Measurements from ENCODE around the gene ETAA1.

The ETAA1 gene

GRCh38 chr2:67388680-67389079 lies 8.5 kb upstream of the ETAA1 start:
- Histone ChIP-seq H3K4me1 (ENCODE audit: insufficient read depth, insufficient read length) (no peaks in the 10 kb centered on the region), H3K27me3 (ENCODE audit: insufficient read depth, insufficient read length) (no peaks in the 10 kb centered on the region), H3K9me3 (ENCODE audit: insufficient read depth, low read length) (no peaks in the 10 kb centered on the region), H3K9ac (ENCODE audit: insufficient read length, low read depth) (no peak overlapping the region), H3K4me3 (ENCODE audit: insufficient read length, low read depth) (no peak overlapping the region), H3K36me3 (ENCODE audit: insufficient read depth, insufficient read length, low read length) (no peaks in the 10 kb centered on the region)
- TF ChIP-seq ZNF274 (IDR thresholded peaks at IDR 0.05; ENCODE audit: low read depth, low read length) (no peak), YY1 (IDR thresholded peaks at IDR 0.05; ENCODE audit: insufficient read depth, insufficient read length) (no peak), SUZ12 (IDR thresholded peaks at IDR 0.05; ENCODE audit: extremely low read depth, insufficient read depth, insufficient read length) (no peak)
- no peak for DNase-seq (ENCODE audit: low read depth, low spot score)

GRCh38 chr2:67389286-67389685 lies 7.8 kb upstream of the ETAA1 start:
- Histone ChIP-seq H3K9me3 (ENCODE audit: insufficient read depth, low read length) (no peaks in the 10 kb centered on the region), H3K27me3 (ENCODE audit: insufficient read depth, insufficient read length) (no peaks in the 10 kb centered on the region), H3K4me3 (ENCODE audit: insufficient read length, low read depth) (no peak overlapping the region), H3K36me3 (ENCODE audit: insufficient read depth, insufficient read length, low read length) (no peaks in the 10 kb centered on the region), H3K9ac (ENCODE audit: insufficient read length, low read depth) (no peak overlapping the region), H3K4me1 (ENCODE audit: insufficient read depth, insufficient read length) (no peaks in the 10 kb centered on the region)
- no peak for TF ChIP-seq SUZ12 (IDR thresholded peaks at IDR 0.05; ENCODE audit: extremely low read depth, insufficient read depth, insufficient read length)
- no peak for TF ChIP-seq ZNF274 (IDR thresholded peaks at IDR 0.05; ENCODE audit: low read depth, low read length)
- TF ChIP-seq YY1 (IDR thresholded peaks at IDR 0.05; ENCODE audit: insufficient read depth, insufficient read length), result no peak
- DNase-seq (ENCODE audit: low read depth, low spot score), result no peak

- DNase-seq (ENCODE audit: low read depth, low spot score), result no peak
- TF ChIP-seq YY1 (IDR thresholded peaks at IDR 0.05; ENCODE audit: insufficient read depth, insufficient read length), result no peak
- no peak for TF ChIP-seq SUZ12 (IDR thresholded peaks at IDR 0.05; ENCODE audit: extremely low read depth, insufficient read depth, insufficient read length)
- no peak for TF ChIP-seq ZNF274 (IDR thresholded peaks at IDR 0.05; ENCODE audit: low read depth, low read length)
- Histone ChIP-seq H3K9ac (ENCODE audit: insufficient read length, low read depth) (no peak overlapping the region), H3K4me1 (ENCODE audit: insufficient read depth, insufficient read length) (no peaks in the 10 kb centered on the region), H3K4me3 (ENCODE audit: insufficient read length, low read depth) (no peak overlapping the region), H3K36me3 (ENCODE audit: insufficient read depth, insufficient read length, low read length) (no peaks in the 10 kb centered on the region), H3K27me3 (ENCODE audit: insufficient read depth, insufficient read length) (no peaks in the 10 kb centered on the region), H3K9me3 (ENCODE audit: insufficient read depth, low read length) (no peaks in the 10 kb centered on the region)
Measured at GRCh38 chr2:67389788-67390187, 7.3 kb upstream of the ETAA1 start.

GRCh38 chr2:67393237-67393636 lies 3.9 kb upstream of the ETAA1 start:
- no peak for DNase-seq (ENCODE audit: low read depth, low spot score)
- no peaks in the 10 kb centered on the region for H3K27me3 ChIP-seq (ENCODE audit: insufficient read depth, insufficient read length)
- H3K9me3 ChIP-seq (ENCODE audit: insufficient read depth, low read length), result no peaks in the 10 kb centered on the region
- no peaks in the 10 kb centered on the region for H3K4me1 ChIP-seq (ENCODE audit: insufficient read depth, insufficient read length)
- no peak overlapping the region for H3K4me3 ChIP-seq (ENCODE audit: insufficient read length, low read depth)
- H3K36me3 ChIP-seq (ENCODE audit: insufficient read depth, insufficient read length, low read length), result no peaks in the 10 kb centered on the region
- no peak overlapping the region for H3K9ac ChIP-seq (ENCODE audit: insufficient read length, low read depth)
- TF ChIP-seq SUZ12 (IDR thresholded peaks at IDR 0.05; ENCODE audit: extremely low read depth, insufficient read depth, insufficient read length), result no peak
- TF ChIP-seq ZNF274 (IDR thresholded peaks at IDR 0.05; ENCODE audit: low read depth, low read length), result no peak
- no peak for TF ChIP-seq YY1 (IDR thresholded peaks at IDR 0.05; ENCODE audit: insufficient read depth, insufficient read length)

GRCh38 chr2:67394734-67395133 lies 2.4 kb upstream of the ETAA1 start:
- Histone ChIP-seq H3K27me3 (ENCODE audit: insufficient read depth, insufficient read length) (no peaks in the 10 kb centered on the region), H3K36me3 (ENCODE audit: insufficient read depth, insufficient read length, low read length) (peaks cover under 1% of the 10 kb centered on the region), H3K4me1 (ENCODE audit: insufficient read depth, insufficient read length) (no peaks in the 10 kb centered on the region), H3K9me3 (ENCODE audit: insufficient read depth, low read length) (no peaks in the 10 kb centered on the region), H3K9ac (ENCODE audit: insufficient read length, low read depth) (no peak overlapping the region), H3K4me3 (ENCODE audit: insufficient read length, low read depth) (no peak overlapping the region)
- no peak for DNase-seq (ENCODE audit: low read depth, low spot score)
- TF ChIP-seq SUZ12 (IDR thresholded peaks at IDR 0.05; ENCODE audit: extremely low read depth, insufficient read depth, insufficient read length) (no peak), YY1 (IDR thresholded peaks at IDR 0.05; ENCODE audit: insufficient read depth, insufficient read length) (no peak), ZNF274 (IDR thresholded peaks at IDR 0.05; ENCODE audit: low read depth, low read length) (no peak)

GRCh38 chr2:67399144-67399543 lies 2.0 kb downstream of the ETAA1 start:
- no peaks in the 10 kb centered on the region for H3K4me1 ChIP-seq (ENCODE audit: insufficient read depth, insufficient read length)
- H3K27me3 ChIP-seq (ENCODE audit: insufficient read depth, insufficient read length), result no peaks in the 10 kb centered on the region
- H3K9me3 ChIP-seq (ENCODE audit: insufficient read depth, low read length), result no peaks in the 10 kb centered on the region
- H3K36me3 ChIP-seq (ENCODE audit: insufficient read depth, insufficient read length, low read length), result peaks cover 18% of the 10 kb centered on the region
- no peak for DNase-seq (ENCODE audit: low read depth, low spot score)
- H3K9ac ChIP-seq (ENCODE audit: insufficient read length, low read depth), result no peak overlapping the region
- TF ChIP-seq SUZ12 (IDR thresholded peaks at IDR 0.05; ENCODE audit: extremely low read depth, insufficient read depth, insufficient read length) (no peak), ZNF274 (IDR thresholded peaks at IDR 0.05; ENCODE audit: low read depth, low read length) (no peak), YY1 (IDR thresholded peaks at IDR 0.05; ENCODE audit: insufficient read depth, insufficient read length) (no peak)
- no peak overlapping the region for H3K4me3 ChIP-seq (ENCODE audit: insufficient read length, low read depth)

GRCh38 chr2:67399831-67400489 lies 2.8 kb downstream of the ETAA1 start:
- TF ChIP-seq ZNF274 (IDR thresholded peaks at IDR 0.05; ENCODE audit: low read depth, low read length), result no peak
- no peak for TF ChIP-seq YY1 (IDR thresholded peaks at IDR 0.05; ENCODE audit: insufficient read depth, insufficient read length)
- no peak for TF ChIP-seq SUZ12 (IDR thresholded peaks at IDR 0.05; ENCODE audit: extremely low read depth, insufficient read depth, insufficient read length)
- H3K9ac ChIP-seq (ENCODE audit: insufficient read length, low read depth), result no peak overlapping the region
- DNase-seq (ENCODE audit: low read depth, low spot score), result no peak
- no peaks in the 10 kb centered on the region for H3K4me1 ChIP-seq (ENCODE audit: insufficient read depth, insufficient read length)
- no peak overlapping the region for H3K4me3 ChIP-seq (ENCODE audit: insufficient read length, low read depth)
- H3K27me3 ChIP-seq (ENCODE audit: insufficient read depth, insufficient read length), result no peaks in the 10 kb centered on the region
- H3K9me3 ChIP-seq (ENCODE audit: insufficient read depth, low read length), result no peaks in the 10 kb centered on the region
- H3K36me3 ChIP-seq (ENCODE audit: insufficient read depth, insufficient read length, low read length), result peaks cover 22% of the 10 kb centered on the region

Measured in NT2/D1 (cell line).